CMK (cell line): ENCODE data around the gene TFF1.

Experiments
- DNase-seq: peaks from one replicate; pipeline ENCODE4 v3.0.0-alpha.2; 2010; ENCODE audit warnings: low read depth

The TFF1 gene

GRCh38 chr21:42382915-42383314 is 16.6 kb upstream of the TFF1 start:
- DNase-seq = no peak

GRCh38 chr21:42381347-42381984 is 15.1 kb upstream of the TFF1 start:
- DNase-seq = peak; percentile 46

- DNase-seq = no peak
Measured at GRCh38 chr21:42379426-42380215, 13.3 kb upstream of the TFF1 start.

GRCh38 chr21:42378418-42378817 is 12.1 kb upstream of the TFF1 start:
- DNase-seq = no peak

GRCh38 chr21:42377951-42378340 is 11.6 kb upstream of the TFF1 start:
- DNase-seq = no peak

- no peak for DNase-seq
Measured at GRCh38 chr21:42377211-42377950, 11.0 kb upstream of the TFF1 start.

GRCh38 chr21:42376338-42376982 is 10.1 kb upstream of the TFF1 start:
- no peak for DNase-seq

- no peak for DNase-seq
Measured at GRCh38 chr21:42375966-42376337, 9.6 kb upstream of the TFF1 start.

- DNase-seq = no peak
Measured at GRCh38 chr21:42375506-42375905, 9.2 kb upstream of the TFF1 start.

GRCh38 chr21:42374864-42375499 is 8.6 kb upstream of the TFF1 start:
- DNase-seq = no peak

GRCh38 chr21:42374457-42374856 is 8.1 kb upstream of the TFF1 start:
- DNase-seq = no peak

- DNase-seq = no peak
Measured at GRCh38 chr21:42373908-42374455, 7.6 kb upstream of the TFF1 start.

- no peak for DNase-seq
Measured at GRCh38 chr21:42373196-42373907, 7.0 kb upstream of the TFF1 start.

GRCh38 chr21:42370894-42371654 is 4.7 kb upstream of the TFF1 start:
- no peak for DNase-seq

- DNase-seq = no peak
Measured at GRCh38 chr21:42369821-42370220, 3.5 kb upstream of the TFF1 start.

GRCh38 chr21:42367367-42368165 is 1.2 kb upstream of the TFF1 start:
- no peak for DNase-seq

GRCh38 chr21:42365770-42366169 is 565 bp downstream of the TFF1 start:
- no peak for DNase-seq

- DNase-seq = no peak
Measured at GRCh38 chr21:42364304-42364865, 1.9 kb downstream of the TFF1 start.

- DNase-seq = no peak
Measured at GRCh38 chr21:42363312-42363711, 3.0 kb downstream of the TFF1 start.
